ENCODE data around the gene PIWIL4.

DNA sequence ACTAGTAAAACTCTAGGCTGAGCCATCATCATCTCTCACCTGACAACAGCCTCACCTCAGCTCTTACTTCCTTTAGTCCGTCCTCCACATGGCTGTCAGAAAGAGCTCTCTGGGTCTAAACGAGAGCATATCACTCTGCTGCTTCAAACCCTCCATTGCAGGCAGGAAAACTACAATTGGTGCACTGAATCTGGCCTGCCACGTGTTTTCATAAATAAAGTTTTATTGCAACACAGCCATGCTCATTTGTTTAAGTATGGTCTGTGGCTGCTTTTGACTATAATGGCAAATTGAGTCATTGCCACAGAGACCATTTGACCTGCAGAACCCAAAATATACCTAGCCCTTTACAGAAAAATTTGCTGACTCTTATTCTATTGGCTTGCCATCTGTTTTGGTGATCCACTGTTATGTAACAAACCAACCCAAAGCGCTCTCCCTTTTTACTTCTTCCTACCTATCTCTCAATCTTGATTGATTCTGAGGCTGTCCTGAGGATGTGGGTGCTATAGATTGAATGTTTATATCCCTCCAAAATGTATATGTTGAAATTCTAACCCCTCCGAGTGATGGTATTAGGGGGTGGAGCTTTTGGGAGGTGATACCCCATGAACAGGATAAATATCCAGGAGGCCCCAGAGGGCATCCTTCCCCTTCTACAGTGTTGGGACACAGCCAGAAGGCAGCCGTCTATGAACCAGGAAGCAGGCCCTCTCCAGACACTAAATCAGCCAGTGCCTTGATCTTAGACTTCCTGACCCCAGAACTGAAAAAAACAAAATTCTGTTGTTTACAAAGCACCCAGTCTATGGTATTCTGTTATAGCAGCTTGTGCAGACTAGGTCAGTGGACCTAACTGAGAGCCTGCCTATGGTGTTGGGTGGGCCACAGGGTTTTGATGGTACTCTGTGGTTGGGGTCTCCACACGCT lies 99.9 kb downstream of the PIWIL4 start:
- no peak for TF ChIP-seq CTCF (conservative IDR thresholded peaks at IDR 0.05; ENCODE audit: low read length)
- no peak for TF ChIP-seq EZH2phosphoT487 (IDR thresholded peaks at IDR 0.05; ENCODE audit: borderline replicate concordance, low read depth, low read length)
